ENCODE data around the gene C2orf81.
A peak's percentile ranks its signal among the peaks of the same experiment; 100 is the strongest.

Gene C2orf81

DNA sequence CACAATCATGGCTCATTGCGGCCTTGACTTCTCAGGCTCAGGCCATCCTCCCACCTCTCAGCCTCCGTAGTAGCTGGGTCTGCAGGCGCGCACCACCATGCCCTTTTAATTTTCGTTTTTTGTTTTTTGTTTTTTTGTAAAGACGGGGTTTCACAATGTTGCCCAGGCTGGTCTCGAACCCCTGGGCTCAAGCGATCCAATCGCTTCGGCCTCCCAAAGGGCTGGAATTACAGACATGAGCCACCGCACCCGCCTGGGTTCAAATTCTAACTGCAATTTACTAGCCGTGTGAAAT lies 29.0 kb downstream of the C2orf81 start:
- Histone ChIP-seq H3K9ac (ENCODE audit: low read depth, low read length) (peak overlapping the region; percentile 72), H3K79me2 (ENCODE audit: insufficient read depth, low read length) (peaks cover 44% of the 10 kb centered on the region), H2AFZ (ENCODE audit: low read depth, low read length) (peak overlapping the region; percentile 94), H3K27me3 (ENCODE audit: insufficient read depth, low read length, poor library complexity) (no peaks in the 10 kb centered on the region), H3K4me1 (ENCODE audit: insufficient read depth, low read length) (peaks cover 34% of the 10 kb centered on the region), H4K20me1 (ENCODE audit: insufficient read depth, low read length) (peaks cover 3% of the 10 kb centered on the region; the same call in 1 of the 2 replicates), H3K4me2 (ENCODE audit: insufficient read depth, low read length) (peak overlapping the region; percentile 94), H3K27ac (ENCODE audit: low read length) (peak overlapping the region; percentile 99), H3K4me3 (ENCODE audit: low read depth in 1 of 2, low read length in 2 of 2) (peak overlapping the region in 1 of 2 experiments; percentile 91; a peak in 2 of 4 replicates), H3K36me3 (ENCODE audit: insufficient read depth, low read length) (peaks cover 4% of the 10 kb centered on the region; the same call in 1 of the 2 replicates), H3K9me3 (ENCODE audit: insufficient read depth, low read length, severe bottlenecking) (no peaks in the 10 kb centered on the region)
- TF ChIP-seq CTCF (IDR thresholded peaks at IDR 0.05; ENCODE audit: borderline replicate concordance, extremely low read depth, low read length, poor library complexity, severe bottlenecking) (no peak), EZH2 (IDR thresholded peaks at IDR 0.05; ENCODE audit: borderline replicate concordance, low read depth, low read length, severe bottlenecking) (no peak)
- DNase-seq (no peak), ATAC-seq (ENCODE audit: insufficient read depth, low read depth) (no peak)

DNA sequence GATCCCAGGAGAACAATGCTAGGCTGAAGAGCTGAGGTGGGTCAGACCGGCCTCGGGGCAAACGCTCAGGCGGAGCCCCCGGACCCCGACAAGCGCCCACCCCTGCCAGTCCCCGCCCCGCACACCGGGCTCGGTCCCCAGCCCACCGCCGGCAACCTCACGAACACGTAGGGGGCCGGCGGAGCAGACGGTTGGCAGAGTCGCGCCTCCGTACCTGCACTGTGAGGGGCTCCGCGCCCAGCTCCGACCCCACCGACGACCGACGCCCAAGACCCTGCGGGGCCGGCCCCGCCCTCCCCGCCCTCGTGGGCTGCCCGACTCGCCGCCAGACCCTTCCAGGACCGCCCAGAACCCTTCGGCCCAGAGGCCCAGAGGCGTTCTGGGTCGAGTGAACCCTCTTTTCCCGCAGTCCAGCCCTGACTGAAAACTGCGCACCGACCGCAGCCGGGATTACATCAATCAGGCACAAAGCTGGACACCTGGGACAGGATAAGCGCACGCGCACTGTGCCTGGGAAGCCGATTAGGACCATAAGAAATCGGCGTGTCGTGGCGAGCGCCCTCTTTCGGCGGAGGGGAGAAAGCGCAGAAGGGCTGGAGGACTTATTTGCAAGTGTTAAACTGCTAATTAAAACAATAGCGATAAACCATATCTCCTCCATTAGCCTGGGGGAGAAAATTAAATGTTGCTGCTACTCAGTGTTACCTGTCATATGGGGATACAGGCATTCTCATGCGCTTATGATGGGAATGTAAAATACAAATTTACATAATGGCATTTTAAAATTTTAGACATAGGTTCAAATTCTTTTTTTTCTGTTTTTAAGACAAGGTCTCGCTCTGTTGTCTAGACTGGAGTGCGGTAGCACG lies 29.6 kb downstream of the C2orf81 start:
- H3K36me3 ChIP-seq (ENCODE audit: insufficient read depth, low read length) = peaks cover 4% of the 10 kb centered on the region; the same call in 1 of the 2 replicates
- H3K4me2 ChIP-seq (ENCODE audit: insufficient read depth, low read length) = peak overlapping the region; percentile 94
- peak; percentile 99 for TF ChIP-seq CTCF (IDR thresholded peaks at IDR 0.05; ENCODE audit: borderline replicate concordance, extremely low read depth, low read length, poor library complexity, severe bottlenecking)
- no peak for TF ChIP-seq EZH2 (IDR thresholded peaks at IDR 0.05; ENCODE audit: borderline replicate concordance, low read depth, low read length, severe bottlenecking)
- H3K9me3 ChIP-seq (ENCODE audit: insufficient read depth, low read length, severe bottlenecking) = no peaks in the 10 kb centered on the region
- H3K4me3 ChIP-seq (ENCODE audit: low read depth in 1 of 2, low read length in 2 of 2) = peak overlapping the region; percentile 50 to 91
- peak overlapping the region; percentile 72 for H3K9ac ChIP-seq (ENCODE audit: low read depth, low read length)
- ATAC-seq (ENCODE audit: insufficient read depth, low read depth) (peak; percentile 92), DNase-seq (peak; percentile 91)
- H3K4me1 ChIP-seq (ENCODE audit: insufficient read depth, low read length) = peaks cover 34% of the 10 kb centered on the region
- peaks cover 50% of the 10 kb centered on the region for H3K79me2 ChIP-seq (ENCODE audit: insufficient read depth, low read length)
- peak overlapping the region; percentile 94 for H2AFZ ChIP-seq (ENCODE audit: low read depth, low read length)
- H4K20me1 ChIP-seq (ENCODE audit: insufficient read depth, low read length) = peaks cover 6% of the 10 kb centered on the region; the same call in 1 of the 2 replicates
- H3K27ac ChIP-seq (ENCODE audit: low read length) = peak overlapping the region; percentile 99
- no peaks in the 10 kb centered on the region for H3K27me3 ChIP-seq (ENCODE audit: insufficient read depth, low read length, poor library complexity)

GRCh38 chr2:74391209-74391579 lies 30.2 kb downstream of the C2orf81 start:
- no peak for DNase-seq

More at GRCh38 chr2:74391209-74391579, 30.2 kb downstream of the C2orf81 start:
- Histone ChIP-seq H3K27ac (ENCODE audit: low read length) (peak overlapping the region; percentile 99), H3K79me2 (ENCODE audit: insufficient read depth, low read length) (peaks cover 56% of the 10 kb centered on the region), H3K9ac (ENCODE audit: low read depth, low read length) (peak overlapping the region; percentile 72), H3K4me3 (ENCODE audit: low read depth in 1 of 2, low read length in 2 of 2) (peak overlapping the region; percentile 50 to 91), H3K4me2 (ENCODE audit: insufficient read depth, low read length) (peak overlapping the region; percentile 94), H3K4me1 (ENCODE audit: insufficient read depth, low read length) (peaks cover 34% of the 10 kb centered on the region), H3K9me3 (ENCODE audit: insufficient read depth, low read length, severe bottlenecking) (no peaks in the 10 kb centered on the region), H3K36me3 (ENCODE audit: insufficient read depth, low read length) (peaks cover 4% of the 10 kb centered on the region; the same call in 1 of the 2 replicates), H2AFZ (ENCODE audit: low read depth, low read length) (peak overlapping the region; percentile 94), H4K20me1 (ENCODE audit: insufficient read depth, low read length) (peaks cover 8% of the 10 kb centered on the region; the same call in 1 of the 2 replicates), H3K27me3 (ENCODE audit: insufficient read depth, low read length, poor library complexity) (no peaks in the 10 kb centered on the region)
- TF ChIP-seq CTCF (IDR thresholded peaks at IDR 0.05; ENCODE audit: borderline replicate concordance, extremely low read depth, low read length, poor library complexity, severe bottlenecking) = no peak
- TF ChIP-seq EZH2 (IDR thresholded peaks at IDR 0.05; ENCODE audit: borderline replicate concordance, low read depth, low read length, severe bottlenecking) = no peak
- ATAC-seq (ENCODE audit: insufficient read depth, low read depth) = peak; percentile 61
